Hematopoietic multipotent progenitor cell treated with erythropoietin and hydrocortisone succinate and interleukin-3 and kit ligand, for 15 days (in vitro differentiated cells): ENCODE data around the gene BCOR.
A peak's percentile ranks its signal among the peaks of the same experiment; 100 is the strongest.

Experiments used
- DNase-seq: peaks from one replicate; pipeline ENCODE4 v3.0.0-alpha.2; 2015; ENCODE audit warnings: low spot score

The BCOR gene

DNA sequence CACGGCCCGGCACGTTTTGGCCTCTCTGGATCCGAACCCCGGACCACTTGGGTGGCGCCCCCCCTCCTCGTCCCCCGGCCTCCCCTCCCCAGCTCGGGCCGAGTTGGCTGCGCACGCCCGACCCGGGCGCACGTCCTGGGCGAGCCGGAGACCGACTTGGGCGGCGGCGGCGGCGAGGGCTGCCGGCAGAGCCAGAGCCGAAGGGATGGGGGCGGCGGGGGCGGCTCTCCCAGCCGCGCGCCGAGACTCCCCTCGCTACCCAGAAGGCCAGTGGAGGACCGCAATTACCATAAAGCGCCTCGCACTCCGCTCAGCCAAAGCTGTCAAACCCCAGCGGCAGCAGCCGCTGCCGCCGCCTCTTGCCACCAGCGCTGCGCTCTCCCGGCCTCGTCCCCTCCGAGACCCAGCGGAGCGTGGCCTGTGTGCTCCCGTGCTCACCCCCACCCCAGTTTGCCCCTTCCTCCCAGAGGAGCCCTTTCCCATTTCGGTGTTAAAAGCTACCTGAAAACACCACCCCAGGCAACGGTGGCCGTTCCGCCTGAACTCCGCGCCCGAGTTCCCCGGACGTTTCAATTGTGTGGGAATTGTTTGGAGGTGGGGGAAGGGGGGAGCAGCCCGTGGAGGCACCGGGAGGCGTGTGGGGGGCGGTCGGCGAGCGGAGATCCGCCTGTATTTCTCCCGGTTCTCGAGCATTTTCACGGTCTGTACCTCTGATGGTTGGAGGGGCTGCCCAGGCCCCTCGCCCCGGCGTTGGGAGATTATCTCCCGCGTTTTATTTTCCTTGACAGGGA, 701 bp upstream of the BCOR start:
- peak; percentile 47 for DNase-seq

DNA sequence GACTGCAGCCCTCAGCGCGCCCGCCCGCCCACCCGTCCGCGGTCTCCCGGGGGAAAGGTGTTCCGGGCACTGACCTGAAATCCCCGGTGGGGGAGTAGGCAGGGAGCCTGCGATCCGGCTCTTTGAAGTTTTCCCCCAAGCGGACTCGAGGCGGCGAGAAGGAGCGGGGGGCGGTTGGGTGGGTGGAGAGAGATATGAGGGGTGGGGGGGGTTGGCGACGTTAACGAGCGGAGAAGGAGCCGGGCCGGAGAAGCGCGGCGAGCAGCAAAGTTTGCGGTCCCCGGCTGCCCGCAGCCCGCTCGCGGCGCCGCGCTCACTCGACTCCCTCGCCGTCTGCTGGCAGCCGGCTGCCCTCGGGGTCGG, 636 bp downstream of the BCOR start:
- DNase-seq: no peak

DNA sequence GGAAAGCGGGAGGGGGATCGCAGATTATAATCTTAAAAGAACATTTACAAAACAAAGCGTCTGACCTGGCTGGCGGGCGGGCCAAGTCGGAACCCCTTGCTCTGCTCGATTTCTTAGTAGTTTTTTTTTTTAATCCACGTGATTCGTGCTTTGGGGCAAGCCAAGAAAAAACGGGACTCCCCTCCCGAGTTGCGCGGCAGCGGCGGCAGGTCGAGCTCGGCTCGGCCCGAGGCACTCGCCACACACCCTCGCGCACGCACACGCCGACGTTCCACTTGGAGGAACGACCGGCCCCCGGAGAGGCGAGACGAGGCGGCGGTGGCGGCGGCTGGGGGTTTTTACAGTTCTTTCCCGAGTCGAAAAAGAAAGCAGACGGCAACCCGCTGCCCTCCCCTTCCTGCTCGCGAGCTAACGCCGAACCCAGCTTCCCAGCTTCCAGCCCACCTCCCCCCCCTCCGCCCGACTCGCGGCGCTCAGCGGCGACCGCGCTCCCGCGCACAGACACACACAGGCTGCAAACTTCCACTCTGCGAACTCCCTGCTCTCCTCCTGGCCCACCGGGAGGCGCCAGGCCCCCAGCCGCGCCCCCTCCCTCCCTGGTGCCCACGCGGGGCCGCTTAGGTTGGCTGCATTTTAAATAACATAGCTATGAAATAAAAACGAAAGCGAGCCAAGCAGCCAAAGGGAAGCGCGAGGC, 1.2 kb downstream of the BCOR start:
- no peak for DNase-seq

DNA sequence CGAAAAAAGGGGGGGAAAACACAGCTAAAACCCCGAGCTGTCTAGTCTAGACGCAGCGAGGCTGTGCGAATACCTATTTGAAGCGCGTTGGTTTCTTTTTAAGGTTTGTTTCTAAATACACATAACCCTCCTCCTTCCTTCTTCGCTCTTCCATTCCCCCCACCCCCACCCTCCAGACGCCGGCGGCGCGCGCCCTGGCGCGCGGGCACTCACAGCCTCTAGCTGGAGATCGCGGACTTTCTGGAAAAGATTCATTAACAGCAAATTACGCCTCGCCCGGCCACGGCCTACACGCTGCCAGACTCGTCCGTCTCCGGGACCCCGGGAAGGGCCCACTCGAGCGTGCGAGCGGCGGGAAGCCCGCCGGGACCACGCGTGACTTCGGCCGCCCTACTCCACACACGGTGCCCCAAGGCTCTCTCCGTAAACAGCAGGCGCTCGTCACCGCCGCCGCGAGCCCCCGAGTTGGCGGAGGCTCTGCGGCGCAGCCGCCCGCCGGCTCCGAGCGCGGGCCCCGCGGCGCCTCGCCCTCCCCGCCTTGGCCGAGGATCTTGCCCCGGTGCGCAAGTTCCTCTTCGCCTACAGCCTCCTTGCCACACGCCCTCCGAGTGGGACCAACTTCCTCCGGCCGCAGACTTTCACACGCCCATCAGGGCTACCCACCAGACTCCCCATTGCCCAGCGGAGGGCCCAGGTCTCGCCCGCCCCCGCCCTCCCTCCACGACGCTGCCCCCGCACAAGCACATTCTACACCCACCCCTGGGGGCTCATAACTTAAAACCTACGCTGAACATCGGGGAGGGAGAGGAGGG, 2.0 kb downstream of the BCOR start:
- DNase-seq: no peak

DNA sequence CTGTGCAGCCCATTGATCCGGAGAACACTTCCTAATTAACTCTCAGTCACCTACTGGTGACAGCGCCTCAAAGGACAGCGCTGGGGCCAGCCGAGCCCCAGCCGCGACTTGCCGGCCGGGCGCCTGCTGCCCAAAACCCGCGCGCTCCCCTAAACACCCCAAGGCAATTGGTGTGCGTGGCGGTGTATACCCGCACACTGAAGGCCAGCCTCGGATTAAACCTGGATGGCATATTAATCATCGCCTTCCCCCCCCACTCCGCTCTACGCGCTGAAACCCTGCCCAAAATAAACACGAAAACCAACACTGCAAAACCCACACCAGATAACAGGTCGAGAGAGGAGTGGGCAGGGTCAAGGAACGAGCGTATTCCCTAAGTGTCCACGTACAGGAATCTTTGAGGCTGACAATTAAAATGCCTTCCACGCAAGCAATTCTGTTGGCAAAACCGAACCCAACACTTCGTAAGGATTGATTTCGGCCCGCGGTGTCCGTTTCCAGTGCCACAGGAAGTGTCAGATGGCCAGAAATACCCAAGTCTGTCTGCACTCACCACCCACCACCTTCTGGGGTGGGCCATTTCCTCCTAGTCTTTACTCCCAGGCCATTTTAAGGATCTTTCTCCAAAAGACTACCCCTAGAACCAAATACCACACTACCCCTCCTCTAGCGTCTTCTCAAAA, 2.7 kb downstream of the BCOR start:
- no peak for DNase-seq

DNA sequence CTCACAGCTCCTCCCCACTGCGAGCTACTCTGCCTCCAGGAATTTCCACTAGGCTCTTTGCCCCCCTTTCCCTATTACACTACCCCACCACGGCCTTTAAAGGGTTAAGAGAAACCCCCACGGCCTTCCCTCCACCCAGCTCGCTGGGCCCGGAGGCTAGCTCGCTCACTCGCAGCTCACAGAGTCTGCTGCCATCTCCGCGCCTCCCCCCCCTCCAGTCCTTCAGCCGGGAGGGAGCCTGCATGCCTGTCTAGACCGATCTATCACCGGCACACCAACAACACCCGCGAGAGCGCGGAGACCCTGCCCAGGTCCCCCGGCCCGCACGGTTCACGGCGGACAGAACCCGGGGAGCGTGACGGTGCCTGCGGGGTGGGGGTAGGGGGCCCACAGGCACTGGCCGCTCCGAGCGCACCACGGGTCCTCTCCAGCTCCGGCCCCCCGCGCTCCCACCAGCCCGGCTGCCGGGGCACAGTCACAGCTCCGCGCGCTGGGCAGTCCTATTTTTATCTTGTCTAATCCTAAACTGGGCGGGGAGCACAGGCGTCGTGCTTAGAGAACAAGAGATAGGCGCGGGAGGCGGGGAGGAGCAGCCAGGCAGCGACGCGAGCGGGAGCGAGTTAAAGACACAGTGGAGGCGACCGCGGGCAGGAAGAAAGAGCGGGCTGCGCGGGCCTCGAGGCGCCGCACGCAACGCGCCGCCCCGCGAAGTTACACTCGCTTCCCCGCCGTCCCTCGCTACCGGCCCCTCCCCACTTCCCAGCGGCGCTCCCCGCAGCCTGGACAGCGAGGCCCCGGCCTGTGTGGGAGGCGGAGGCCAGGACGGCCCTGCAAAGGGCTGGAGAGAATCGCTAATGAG, 3.5 kb downstream of the BCOR start:
- DNase-seq: peak; percentile 62

DNA sequence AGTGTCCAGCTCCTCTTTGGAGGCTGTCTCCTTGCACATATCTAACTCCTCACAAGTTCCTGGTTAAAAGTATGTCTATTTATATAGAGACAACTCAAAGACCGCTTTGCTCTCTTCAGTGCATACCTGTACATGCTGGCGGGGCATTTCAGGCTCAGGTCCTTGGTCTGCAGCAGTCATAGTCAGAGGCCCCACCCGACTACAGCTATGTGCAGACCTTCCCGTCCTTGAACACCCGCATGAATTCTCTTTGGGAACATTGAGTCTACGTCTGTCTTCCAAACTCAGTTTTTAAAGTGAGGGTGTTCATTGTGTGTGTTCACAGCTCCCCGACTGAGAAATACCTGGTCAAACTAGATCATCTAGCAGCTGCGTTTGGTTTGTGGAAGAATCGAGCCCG, 4.2 kb downstream of the BCOR start:
- no peak for DNase-seq

DNA sequence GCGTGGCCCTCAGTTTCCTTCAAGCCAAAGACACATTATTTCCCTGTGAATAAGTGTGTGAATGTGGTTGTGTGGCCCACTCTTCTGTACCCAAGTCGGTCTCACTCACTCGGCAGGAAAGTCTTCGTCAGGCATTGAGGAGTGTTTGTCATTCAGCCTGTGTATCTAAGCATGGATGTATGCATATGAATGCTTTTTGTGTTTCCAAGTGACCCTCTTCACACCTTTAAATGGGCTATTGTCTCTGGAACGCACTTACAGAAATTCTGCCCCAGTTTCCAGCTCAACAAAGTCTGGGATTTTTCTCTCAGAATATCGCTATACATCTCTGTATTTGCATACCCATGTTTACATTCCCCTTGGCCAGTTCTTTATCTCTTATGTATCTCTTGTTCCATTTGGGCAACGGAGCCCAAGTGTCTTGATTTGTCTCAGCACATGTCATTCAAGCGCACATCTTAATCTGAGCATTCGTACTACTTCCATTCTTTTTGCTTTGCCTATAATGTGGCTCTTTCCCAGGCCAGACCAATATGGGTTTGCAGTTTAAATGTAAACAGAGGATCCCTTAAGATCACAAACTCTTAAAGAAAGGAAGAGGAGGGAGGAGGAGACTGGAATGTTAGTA, 4.8 kb downstream of the BCOR start:
- DNase-seq: no peak

DNA sequence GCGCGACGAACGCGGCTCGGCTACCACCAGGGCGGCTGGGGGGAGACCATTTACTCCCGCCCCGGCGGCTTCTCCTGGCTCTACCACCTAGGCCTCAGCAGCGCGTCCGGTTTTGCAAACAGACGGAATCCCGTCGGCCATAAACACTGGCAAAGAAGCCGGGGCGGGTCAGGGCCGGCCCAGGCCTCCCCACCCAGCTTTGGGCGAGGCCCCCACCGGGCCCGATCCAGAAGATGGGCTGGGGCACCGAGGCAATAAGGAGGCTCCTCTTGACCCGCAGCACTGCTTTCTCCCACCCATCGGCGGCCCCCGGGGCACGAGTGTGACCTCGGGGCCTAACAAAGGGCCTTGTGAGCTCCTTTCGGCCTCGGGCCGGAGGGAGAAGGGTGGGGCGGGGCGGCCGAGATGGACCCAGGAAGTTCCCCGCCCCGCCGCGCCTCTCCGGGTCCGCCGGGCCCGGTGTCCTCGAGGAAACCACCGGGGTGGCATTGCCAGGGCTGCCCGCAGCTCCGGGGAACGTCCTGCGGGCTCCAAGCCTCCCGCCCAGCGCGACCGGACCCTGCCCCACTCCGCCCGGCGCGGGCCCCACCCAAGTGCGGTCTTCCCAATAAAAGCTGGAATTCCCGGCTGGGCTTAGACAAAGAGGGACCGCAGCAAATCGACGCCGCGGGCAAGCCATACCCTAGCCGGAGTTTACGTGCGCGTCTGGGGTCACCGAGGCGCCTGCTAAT, 5.9 kb downstream of the BCOR start:
- DNase-seq: no peak

DNA sequence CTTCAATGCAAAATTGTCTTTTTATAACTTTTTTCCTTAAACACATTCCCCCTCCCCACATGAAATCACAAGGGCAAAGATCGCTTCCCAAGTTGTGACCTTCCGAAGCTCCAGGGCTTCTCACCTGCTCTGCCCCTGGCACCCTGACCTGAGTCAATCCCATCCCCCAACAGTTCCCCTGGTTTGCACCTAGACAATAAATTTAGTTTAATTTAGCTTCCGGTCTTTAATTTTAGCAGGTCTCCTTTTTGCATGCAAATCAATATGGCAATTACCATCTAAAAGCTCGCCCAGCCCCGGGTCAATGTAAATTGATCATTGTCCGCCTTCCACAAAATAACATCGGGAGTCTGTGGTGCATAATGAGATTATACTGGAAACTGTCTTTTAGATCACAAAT, 6.8 kb downstream of the BCOR start:
- no peak for DNase-seq

DNA sequence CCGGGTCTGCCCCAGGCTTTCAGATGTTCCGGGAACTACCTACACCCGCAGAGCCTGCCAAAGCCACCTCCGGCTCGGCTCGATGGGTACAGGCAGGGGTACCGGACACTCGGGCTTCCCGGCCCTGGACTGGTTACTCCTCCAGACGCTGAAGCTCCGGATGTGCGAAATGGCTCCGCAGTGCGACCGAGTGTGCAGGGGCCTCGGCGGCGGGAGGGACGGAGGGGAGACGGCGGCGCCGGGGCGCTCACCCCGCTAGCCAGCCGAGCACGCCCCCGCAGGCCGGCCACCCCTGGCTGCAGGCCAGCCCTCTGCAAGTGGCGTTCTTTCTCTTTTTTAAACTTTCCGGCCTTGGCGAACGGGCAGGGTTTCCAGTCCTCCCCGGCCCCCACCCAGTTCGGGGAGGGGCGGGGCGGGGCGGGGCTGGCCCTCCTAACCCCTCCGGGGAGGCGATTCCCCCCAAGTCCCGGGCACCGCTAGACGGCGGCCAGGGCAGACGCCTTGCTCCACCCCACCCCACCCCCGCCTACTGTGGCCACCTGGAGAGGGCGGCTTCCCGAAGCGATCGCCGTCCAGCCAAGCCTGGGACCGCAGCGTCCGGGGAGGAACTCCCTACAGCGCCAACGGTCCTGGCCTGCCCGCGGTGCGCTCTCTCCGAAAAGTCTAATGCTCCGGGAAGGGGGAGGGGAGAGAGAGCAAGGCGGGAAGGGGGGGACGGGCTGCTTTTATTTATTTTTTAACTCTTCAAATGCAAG, 7.5 kb downstream of the BCOR start:
- no peak for DNase-seq

DNA sequence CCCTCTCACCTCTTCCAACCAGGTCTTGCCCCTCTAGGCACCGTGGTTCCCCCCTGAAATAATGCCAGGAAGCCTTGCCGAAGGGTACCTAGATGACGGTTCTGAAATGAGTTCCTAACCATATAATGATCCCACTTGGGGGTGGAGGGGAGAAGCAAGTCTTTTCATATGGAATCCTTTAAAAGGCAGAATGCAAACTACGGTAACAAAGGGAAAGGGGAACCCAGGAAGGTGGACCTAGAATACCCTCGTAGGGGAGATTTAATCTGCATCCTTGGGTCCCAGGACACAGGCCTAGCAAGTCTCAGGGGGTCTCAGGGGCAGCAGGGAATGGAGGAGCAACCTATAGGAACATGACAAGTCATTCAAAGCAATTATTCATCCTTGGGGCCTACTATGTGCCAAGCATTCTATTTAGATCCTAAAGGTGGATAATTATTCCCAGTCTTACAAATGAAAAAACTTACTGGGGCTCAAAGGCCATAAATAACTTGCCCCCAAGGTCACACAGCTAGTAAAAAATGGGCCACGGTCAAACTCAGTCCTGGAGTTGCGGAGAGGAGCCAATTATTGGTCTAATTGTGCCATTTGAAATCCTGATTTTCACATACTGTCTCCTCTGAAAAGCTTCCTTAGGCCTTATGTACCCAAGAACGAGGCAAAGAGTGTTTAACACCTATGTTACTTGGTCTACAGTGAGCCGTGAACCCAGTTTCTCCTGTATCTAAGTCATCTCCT, 8.8 kb downstream of the BCOR start:
- DNase-seq: no peak

DNA sequence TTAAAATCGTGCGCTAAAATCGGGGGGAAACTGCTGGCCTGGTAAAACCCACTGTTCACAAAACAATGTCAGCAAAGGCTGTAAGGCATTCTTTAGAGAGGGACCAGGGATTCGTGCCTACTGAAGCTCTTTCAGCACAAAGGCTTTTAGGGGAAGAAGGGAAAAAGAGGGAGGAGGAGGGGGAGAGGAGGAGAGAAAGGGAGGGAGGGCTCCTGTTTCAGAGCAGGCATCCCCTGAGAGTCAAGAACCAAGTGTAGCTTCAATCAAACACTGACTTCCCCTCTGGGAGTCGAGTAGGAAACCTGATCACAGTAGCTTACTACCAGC, 9.5 kb downstream of the BCOR start:
- no peak for DNase-seq

DNA sequence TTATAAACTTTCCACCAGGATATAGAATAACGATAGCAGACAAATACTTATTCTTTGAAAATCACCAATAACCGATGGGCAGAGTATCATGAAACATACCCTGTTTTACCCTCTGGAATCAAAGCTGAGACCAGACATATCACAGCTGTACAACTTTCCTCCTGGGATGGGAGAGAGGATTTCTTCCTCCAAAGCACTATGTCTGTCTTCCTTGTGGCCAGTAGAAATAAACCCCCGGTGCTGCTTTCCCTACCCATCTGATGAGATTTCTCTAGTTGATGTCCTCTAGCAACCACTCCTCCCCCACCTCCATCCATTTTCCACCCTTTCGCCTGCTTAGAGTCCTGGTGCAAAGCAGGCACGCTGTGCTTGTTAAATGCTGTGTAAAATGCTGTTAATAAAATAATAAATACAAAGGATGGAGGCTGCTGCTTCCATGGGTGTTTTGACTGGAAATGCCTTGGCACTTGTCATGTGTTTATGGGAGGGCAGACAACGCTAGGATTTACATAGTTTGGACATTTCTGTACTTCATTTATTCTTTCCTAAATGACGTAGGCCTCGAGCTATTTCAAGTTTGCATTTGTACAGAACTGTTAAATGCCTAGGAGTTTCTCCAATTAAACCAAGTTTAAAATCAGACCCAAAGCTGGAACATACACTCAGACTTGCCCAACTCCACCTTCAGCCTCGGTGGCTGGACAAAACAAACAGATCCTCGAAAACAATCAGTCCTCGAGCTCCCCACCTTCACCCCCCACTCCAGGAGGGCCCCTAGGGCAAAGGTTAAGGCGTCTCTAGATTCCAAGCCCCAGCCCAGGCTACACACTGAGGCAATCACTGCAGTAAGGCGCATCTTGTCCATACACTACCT, 10.1 kb downstream of the BCOR start:
- DNase-seq: no peak

DNA sequence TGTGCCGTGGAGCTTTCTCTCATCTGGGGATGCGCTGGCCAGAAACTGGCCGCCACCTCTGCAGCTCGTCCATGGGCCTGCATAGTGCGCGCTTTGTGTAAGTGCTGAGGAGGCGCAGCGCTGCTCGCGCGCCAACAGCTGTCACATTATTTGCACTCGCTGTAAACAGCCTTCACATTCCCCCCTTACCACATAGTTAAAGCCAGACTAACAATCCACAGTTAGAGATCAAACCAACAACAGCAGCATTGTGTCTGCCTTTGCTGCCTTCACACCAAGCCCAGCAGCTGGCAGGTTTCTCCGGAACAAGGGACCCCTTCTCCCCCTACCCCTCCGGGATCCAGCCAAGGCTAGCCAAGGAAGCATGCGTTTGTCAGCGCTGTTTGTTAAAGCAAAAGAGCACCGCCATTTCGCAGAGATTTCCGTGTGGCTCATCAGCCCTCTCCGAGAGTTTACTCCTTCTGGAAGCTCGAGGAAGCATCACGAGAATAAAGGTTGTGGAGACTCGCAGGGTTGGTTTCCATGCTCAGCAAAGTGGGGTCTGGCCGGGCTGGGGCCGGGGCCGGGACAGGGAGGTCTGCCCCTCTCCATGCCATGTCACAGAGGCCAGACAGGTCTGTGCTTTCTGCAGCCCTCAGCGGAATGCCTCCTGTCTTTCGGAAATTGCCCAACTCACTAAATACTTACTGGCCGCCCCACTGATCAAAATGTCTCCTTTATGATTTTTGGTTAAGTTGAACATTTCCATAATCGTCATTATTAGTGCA, 11.0 kb downstream of the BCOR start:
- no peak for DNase-seq

DNA sequence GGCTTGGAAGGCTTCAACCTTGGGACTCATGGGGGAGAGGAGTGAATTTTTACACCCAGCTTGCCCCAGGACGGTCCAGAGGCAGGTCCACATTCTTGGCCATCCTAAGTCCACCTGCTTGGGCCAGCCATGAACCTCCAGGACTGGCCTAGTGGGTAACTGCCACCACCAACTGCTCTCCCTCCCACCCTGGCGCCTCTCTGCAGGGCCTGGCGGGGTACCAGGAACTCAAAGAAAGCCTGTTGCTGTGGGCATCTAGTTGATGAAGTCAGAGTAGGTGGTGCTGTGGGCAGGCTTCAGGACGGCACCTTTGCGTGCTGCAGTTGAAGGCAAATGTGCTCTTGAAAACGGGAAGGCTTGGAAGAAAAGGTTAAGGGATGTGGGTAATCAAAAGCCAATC, 12.0 kb downstream of the BCOR start:
- DNase-seq: no peak

DNA sequence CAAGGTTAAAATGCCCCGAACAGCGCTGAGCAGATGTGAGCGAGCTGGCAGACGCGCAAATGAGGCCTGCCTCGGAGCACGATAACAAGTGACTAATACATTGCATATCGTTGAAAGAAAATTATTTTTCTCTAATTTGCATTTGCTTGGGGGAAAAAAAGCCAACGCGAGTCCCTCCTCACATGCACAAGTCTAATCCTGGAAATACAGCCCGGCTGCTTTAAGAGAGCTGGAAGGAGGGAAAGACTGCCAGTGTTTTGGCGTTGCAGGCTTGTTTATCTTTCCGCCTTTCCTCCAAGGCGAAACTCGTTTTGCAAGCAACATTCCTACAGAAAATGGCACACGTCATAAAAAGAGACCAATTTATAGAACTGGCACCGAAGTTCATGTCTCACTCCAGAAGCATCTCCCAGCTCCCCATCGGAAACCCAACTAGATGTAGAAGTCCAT, 12.6 kb downstream of the BCOR start:
- DNase-seq: no peak
